Adrenal gland (tissue), 5 donors: ENCODE data around the gene APOA1.
"Not testable (repeated sequence)": the region's sequence is repeated elsewhere in the genome, so short reads cannot be mapped to it uniquely, and the experiment has no call there.

Experiments
- POLR2A ChIP-seq, 2 donors: fragments of 450-650 bp; IDR thresholded peaks; one replicate each; pipeline ENCODE4 v1.6.1; 2017; ENCODE audit warnings: antibody characterized with exemption in 2 of 2, mild to moderate bottlenecking in 2 of 2, moderate library complexity in 1 of 2
- TF ChIP-seq, protein P1 (sequence below), 6 experiments: fragments of 450-650 bp in 4 of 6; fragments of 200-600 bp in 2 of 6; sonication (generic) in 1 of 6; IDR thresholded peaks; 1 replicate in 5 of 6; 2 replicates in 1 of 6; pipeline versions ENCODE4 v1.5.1 to v1.8.0; 2016 to 2021; ENCODE audit warnings: antibody characterized with exemption in 6 of 6, mild to moderate bottlenecking in 2 of 6, moderate library complexity in 1 of 6
- donor health status: DM: no; HTN: no; CAD: no.

DNA sequence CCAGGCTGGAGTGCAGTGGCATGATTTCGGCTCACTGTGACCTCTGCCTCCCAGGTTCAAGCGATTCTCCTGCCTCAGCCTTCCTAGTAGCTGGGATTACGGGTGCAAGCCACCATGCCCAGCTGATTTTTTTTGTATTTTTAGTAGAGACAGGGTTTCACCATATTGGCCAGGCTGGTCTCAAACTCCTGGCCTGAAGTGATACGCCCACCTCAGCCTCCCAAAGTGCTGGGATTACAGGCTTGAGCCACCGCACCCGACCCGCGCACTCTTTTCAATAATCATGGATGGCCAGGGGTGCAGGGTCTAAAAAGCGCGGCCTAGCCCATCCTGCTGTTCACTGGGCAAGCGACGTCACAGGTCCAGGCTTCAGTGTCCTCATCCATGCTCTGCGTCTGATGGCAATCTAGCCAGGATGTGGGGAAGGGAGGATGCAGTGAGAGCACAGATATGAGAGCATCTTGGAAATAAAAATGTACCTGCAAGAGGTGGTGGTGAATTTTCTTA, 2.8 kb downstream of the APOA1 start:
- TF ChIP-seq, protein P1, sequence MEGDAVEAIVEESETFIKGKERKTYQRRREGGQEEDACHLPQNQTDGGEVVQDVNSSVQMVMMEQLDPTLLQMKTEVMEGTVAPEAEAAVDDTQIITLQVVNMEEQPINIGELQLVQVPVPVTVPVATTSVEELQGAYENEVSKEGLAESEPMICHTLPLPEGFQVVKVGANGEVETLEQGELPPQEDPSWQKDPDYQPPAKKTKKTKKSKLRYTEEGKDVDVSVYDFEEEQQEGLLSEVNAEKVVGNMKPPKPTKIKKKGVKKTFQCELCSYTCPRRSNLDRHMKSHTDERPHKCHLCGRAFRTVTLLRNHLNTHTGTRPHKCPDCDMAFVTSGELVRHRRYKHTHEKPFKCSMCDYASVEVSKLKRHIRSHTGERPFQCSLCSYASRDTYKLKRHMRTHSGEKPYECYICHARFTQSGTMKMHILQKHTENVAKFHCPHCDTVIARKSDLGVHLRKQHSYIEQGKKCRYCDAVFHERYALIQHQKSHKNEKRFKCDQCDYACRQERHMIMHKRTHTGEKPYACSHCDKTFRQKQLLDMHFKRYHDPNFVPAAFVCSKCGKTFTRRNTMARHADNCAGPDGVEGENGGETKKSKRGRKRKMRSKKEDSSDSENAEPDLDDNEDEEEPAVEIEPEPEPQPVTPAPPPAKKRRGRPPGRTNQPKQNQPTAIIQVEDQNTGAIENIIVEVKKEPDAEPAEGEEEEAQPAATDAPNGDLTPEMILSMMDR (IDR thresholded peaks at IDR 0.05) = not testable (repeated sequence)
- not testable (repeated sequence) for TF ChIP-seq POLR2A (IDR thresholded peaks at IDR 0.05)
